Panc1 (cell line): ENCODE measurements around the gene SDK1. TPM values are rescaled to one million over a fixed set of nuclear protein-coding genes. Genes with fewer than 3 reads are reported as not detected.

Experiments used
- ATAC-seq: fragments of 200-7000 bp; cut with Tn5 transposase; 2 replicates; pipeline ENCODE4 v1.9.1; 2020; ENCODE audit warnings: mild to moderate bottlenecking, moderate library complexity
- BruUV-seq: library from RNA; stranded (reverse); fragments of 400-500 nt; replicated peaks from 2 replicates; lab custom pipeline; 2021; lab: Mats Ljungman, UMichigan
- CTCF ChIA-PET: fragments of 300-600 bp; sonication (Branson Sonifier 250); formaldehyde crosslinking; loops from one replicate; lab custom pipeline; 2022; ENCODE audit warnings: antibody characterized with exemption; lab: Charles Lee
- POLR2A ChIA-PET: fragments of 300-600 bp; sonication (Branson Sonifier 250); formaldehyde crosslinking; loops from one replicate; lab custom pipeline; 2022; ENCODE audit warnings: antibody characterized with exemption; lab: Charles Lee
- DNase-seq: peaks from one replicate; pipeline ENCODE4 v3.0.0-alpha.2; 2010; ENCODE audit warnings: low read depth, low spot score
- H3K27ac ChIP-seq: 2 replicates; pipeline ENCODE4 v1.5.1; 2011; ENCODE audit warnings: mild to moderate bottlenecking, low read length, inconsistent platforms
- H3K27me3 ChIP-seq: fragments of 200-500 bp; sonication (Bioruptor generic); 2 replicates; pipeline ENCODE4 v1.6.0; 2014; ENCODE audit warnings: low read length, inconsistent platforms; ENCODE audit not compliant: control insufficient read depth, insufficient read depth
- H3K36me3 ChIP-seq: fragments of 200-500 bp; sonication (Bioruptor generic); 2 replicates; pipeline ENCODE4 v1.5.1; 2014; ENCODE audit warnings: inconsistent platforms, mild to moderate bottlenecking, low read length, moderate library complexity; ENCODE audit not compliant: control insufficient read depth, insufficient read depth
- H3K4me1 ChIP-seq: 2 replicates; pipeline ENCODE4 v1.5.1; 2011; ENCODE audit warnings: inconsistent platforms, mild to moderate bottlenecking, low read length, moderate library complexity; ENCODE audit not compliant: control insufficient read depth, insufficient read depth
- H3K4me3 ChIP-seq, 2 experiments: 2 replicates each; pipeline ENCODE4 v1.5.1; 2011 to 2012; ENCODE audit warnings: low read depth in 2 of 2, low read length in 2 of 2, mild to moderate bottlenecking in 2 of 2, inconsistent platforms in 1 of 2, moderate library complexity in 1 of 2
- H3K9me3 ChIP-seq: fragments of 200-500 bp; sonication (Bioruptor generic); 2 replicates; pipeline ENCODE4 v1.5.1; 2014; ENCODE audit warnings: low read depth, mild to moderate bottlenecking, inconsistent platforms, low read length, moderate library complexity; ENCODE audit not compliant: control insufficient read depth, insufficient read depth
- CTCF ChIP-seq: fragments of 450-650 bp; IDR thresholded peaks from 2 replicates; pipeline ENCODE4 v1.5.1; 2017; ENCODE audit warnings: mild to moderate bottlenecking
- POLR2AphosphoS5 ChIP-seq: IDR thresholded peaks from 2 replicates; pipeline ENCODE4 v1.6.1; 2012; ENCODE audit warnings: mild to moderate bottlenecking, low read depth, low read length, moderate library complexity
- REST ChIP-seq, 2 experiments: IDR thresholded peaks; 2 replicates each; pipeline ENCODE4 v1.6.1; 2011 to 2012; ENCODE audit warnings: low read depth in 2 of 2, control low read depth in 1 of 2, low read length in 1 of 2, mild to moderate bottlenecking in 1 of 2, moderate library complexity in 1 of 2; ENCODE audit not compliant: insufficient read depth in 1 of 2
- SIN3A ChIP-seq: IDR thresholded peaks from 2 replicates; pipeline ENCODE4 v1.6.1; 2012; ENCODE audit warnings: low read depth, mild to moderate bottlenecking, low read length, moderate library complexity, borderline replicate concordance; ENCODE audit not compliant: insufficient read depth
- TCF7L2 ChIP-seq: IDR thresholded peaks from 2 replicates; pipeline ENCODE4 v1.6.1; 2011; ENCODE audit warnings: mild to moderate bottlenecking, low read depth, low read length, inconsistent platforms
- in situ Hi-C: cut with HindIII; loops from 2 replicates; pipeline ENCODE4 v1.10.0; 2016; ENCODE audit warnings: low sequenced_read_pairs, low pct_unique_long_range_greater_than_20kb
- intact Hi-C: fragments of 100-400 bp; cut with micrococcal nuclease; formaldehyde crosslinking; loops from one replicate; pipeline ENCODE4 v1.10.0; 2022; ENCODE audit not compliant: unreplicated experiment
- total RNA-seq: library from RNA; stranded (reverse); gene quantifications from one replicate; pipeline ENCODE4 v1.2.1, GENCODE V29; 2021; ENCODE audit not compliant: unreplicated experiment

The SDK1 gene
- total RNA-seq, 1 experiment from 2014 or later: 47.4 TPM

- no peak overlapping the region for H3K4me3 ChIP-seq
- CTCF ChIA-PET: no interaction called here
- H3K27me3 ChIP-seq: no peaks in the 10 kb centered on the region
- H3K27ac ChIP-seq: no peak overlapping the region
- in situ Hi-C loops: no loop called here
- intact Hi-C loops: no loop called here
- no TSS peak for BruUV-seq
- TF ChIP-seq TCF7L2 (no peak), REST (IDR thresholded peaks at IDR 0.05; ENCODE audit: insufficient read depth in 1 of 2, low read depth in 2 of 2, low read length in 1 of 2) (no peak), POLR2AphosphoS5 (no peak), CTCF (no peak; the same call in 1 of the 2 replicates), SIN3A (no peak)
- no peaks in the 10 kb centered on the region for H3K36me3 ChIP-seq
- POLR2A ChIA-PET: no interaction called here
- DNase-seq (no peak), ATAC-seq (no peak; the same call in 1 of the 2 replicates)
- no peaks in the 10 kb centered on the region for H3K9me3 ChIP-seq
- H3K4me1 ChIP-seq: no peaks in the 10 kb centered on the region
Observed at GRCh38 chr7:3995187-3995586, 694.1 kb downstream of the SDK1 start.

- H3K27ac ChIP-seq: no peak overlapping the region
- in situ Hi-C loops: no loop called here
- no peaks in the 10 kb centered on the region for H3K9me3 ChIP-seq
- no peak overlapping the region for H3K4me3 ChIP-seq
- ATAC-seq: no peak
- no peaks in the 10 kb centered on the region for H3K36me3 ChIP-seq
- TF ChIP-seq SIN3A (no peak), TCF7L2 (no peak), REST (IDR thresholded peaks at IDR 0.05; ENCODE audit: insufficient read depth in 1 of 2, low read depth in 2 of 2, low read length in 1 of 2) (no peak), POLR2AphosphoS5 (no peak), CTCF (no peak)
- no peaks in the 10 kb centered on the region for H3K27me3 ChIP-seq
- CTCF ChIA-PET: no interaction called here
- H3K4me1 ChIP-seq: no peaks in the 10 kb centered on the region
- intact Hi-C loops: no loop called here
- no peak for DNase-seq
- no TSS peak for BruUV-seq
- POLR2A ChIA-PET: interaction anchor here (0.5 to 0.6 kb wide), 2 partner anchors 10 to 1748 kb away, joined by 3 to 5 read pairs; no protein-coding TSS in a partner anchor
Observed at GRCh38 chr7:3998060-3998459, 697.0 kb downstream of the SDK1 start.
